Frontal cortex (tissue), 4 donors: ENCODE results near the gene CFAP161. TPM values are rescaled to one million over a fixed set of nuclear protein-coding genes. Genes with fewer than 3 reads are reported as not detected.

Experiments
- DNase-seq, 2 donors: peaks; one replicate each; pipeline ENCODE4 v3.0.0; 2012; ENCODE audit warnings: low spot score in 2 of 2
- FAIRE-seq: peaks from 2 replicates; lab custom pipeline; 2012; peaks lifted over from hg19 to GRCh38; lab: Jason Lieb, UNC
- total RNA-seq: library from RNA; depleted of rRNA; stranded (reverse); fragments of >200 nt; gene quantifications from one replicate; pipeline ENCODE4 v1.2.3, GENCODE V29; 2014
- donor health status: control.
- donor health status: control.
- donor health status: control.

Gene CFAP161
- 6.9 TPM for total RNA-seq

DNA sequence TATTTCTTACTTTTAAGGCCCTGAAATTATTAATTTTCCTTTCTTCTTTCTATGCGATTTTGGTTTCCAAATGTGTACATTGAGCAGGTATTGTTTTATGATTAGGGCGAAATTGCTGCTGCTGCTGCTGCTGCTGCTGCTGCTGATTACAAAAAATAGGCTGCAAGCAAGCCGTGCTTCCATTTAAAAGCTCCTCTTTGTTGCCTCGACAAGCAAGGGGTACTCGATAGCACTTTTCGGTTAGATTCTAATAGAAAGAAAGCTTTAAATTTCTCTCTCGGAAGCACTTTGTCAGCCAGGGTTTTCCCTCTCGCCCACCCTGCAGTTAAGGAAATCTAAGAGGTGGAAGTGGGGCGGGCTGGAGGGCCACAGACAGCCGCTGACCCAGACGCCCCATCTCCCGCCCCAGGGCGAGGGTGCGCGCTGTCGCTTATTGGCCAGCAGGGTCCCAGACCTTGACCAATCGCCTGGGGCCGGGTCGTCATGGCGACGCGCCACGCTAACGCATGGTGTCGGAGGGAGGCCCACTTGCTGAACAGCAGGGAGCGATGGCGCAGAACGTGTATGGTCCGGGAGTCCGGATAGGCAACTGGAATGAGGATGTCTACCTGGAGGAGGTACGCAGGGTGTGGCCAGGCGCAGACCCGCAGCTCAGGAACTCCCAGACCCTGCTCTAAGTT lies at the start of gene CFAP161:
Gene CFAP161 (plus strand): TSS at position 489 of the 680 bp plus-strand sequence. CDS start 60 bp downstream, at position 549.
- no peak for FAIRE-seq

DNA sequence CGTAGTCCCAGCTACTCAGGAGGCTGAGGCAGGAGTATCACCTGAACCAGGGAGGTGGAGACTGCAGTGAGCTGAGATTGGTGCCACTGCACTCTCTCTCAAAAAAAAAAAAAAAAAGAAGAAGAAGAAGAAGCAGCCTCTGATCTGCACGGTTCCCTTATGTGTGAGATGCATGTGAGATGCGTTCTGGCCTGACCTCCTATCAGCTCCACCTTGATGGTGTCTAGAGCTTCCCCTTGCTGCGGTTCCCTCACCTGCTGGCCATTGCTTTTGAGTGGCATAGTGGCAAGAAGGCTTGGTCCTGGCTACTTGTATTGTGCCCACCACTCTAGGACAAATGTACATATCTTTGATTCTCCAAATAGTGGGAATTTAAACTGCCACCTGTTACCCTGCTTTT lies 49.4 kb upstream of the CFAP161 start:
- FAIRE-seq, result no peak

More for the DNA sequence above, at the start of gene CFAP161:
- peak; percentile 54 to 74 for DNase-seq

DNA sequence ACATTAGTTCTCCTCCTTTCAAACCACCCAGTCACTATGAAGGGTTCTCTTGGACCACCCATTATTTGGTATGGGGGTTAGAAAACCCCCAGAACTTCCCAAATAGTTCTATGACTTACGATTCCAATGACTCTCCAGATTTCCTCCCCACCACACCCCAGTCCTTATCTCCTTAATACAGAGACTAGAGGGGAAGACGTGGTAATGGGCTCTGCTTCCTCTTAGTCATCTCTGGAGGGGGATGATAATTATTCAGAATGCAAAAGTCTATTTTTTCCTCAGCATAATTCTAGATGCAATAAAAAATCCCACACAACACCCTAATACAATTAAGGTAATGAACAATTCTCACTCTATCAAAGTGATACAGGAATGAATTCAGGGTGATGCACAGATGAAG lies 48.9 kb upstream of the CFAP161 start:
- no peak for FAIRE-seq
- DNase-seq, result no peak

More for the DNA sequence above, 49.4 kb upstream of the CFAP161 start:
- DNase-seq, result no peak

DNA sequence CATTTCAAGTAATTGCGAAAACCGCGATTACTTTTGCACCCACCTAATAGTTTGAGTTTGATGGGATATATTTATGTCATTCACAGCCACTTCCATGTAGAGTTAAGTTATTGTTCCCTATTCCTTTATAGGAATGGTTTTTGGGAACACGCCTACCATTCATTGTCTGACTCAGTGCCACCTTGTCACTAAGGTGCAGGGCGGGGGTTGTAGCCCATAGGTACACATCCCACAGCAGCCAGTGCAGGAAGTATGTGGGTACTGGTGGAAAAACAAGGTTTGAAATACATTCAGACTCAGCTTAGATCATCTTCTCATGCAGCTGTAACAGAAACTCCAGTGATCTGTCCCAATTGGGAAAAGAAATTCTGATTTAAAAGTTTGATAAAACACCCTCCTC lies 48.2 kb upstream of the CFAP161 start:
- FAIRE-seq (no peak), DNase-seq (no peak)

DNA sequence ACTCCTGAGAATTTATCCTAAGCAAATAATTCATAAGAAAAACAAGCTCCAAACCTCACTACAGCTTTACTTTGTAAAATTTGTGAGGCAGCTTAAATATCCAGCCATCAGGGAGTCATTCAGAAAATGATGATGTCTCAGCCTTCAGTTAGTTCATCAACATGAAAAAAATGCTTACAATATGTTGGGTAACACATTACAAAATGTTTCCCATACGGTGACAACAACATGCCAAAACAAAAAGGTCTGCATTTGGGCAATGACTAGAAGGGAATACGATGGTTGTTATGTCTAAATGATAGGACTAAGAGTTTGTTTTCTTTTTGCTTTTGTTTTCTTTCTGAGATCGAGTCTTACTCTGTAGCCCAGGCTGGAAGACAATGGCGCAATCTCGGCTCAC lies 47.0 kb upstream of the CFAP161 start:
- DNase-seq, result no peak
- FAIRE-seq, result no peak

- no peak for FAIRE-seq
- DNase-seq, result no peak
Measured at GRCh38 chr15:81087694-81088093, 46.4 kb upstream of the CFAP161 start.

- DNase-seq (no peak), FAIRE-seq (no peak)
Measured at GRCh38 chr15:81088470-81089013, 45.5 kb upstream of the CFAP161 start.

DNA sequence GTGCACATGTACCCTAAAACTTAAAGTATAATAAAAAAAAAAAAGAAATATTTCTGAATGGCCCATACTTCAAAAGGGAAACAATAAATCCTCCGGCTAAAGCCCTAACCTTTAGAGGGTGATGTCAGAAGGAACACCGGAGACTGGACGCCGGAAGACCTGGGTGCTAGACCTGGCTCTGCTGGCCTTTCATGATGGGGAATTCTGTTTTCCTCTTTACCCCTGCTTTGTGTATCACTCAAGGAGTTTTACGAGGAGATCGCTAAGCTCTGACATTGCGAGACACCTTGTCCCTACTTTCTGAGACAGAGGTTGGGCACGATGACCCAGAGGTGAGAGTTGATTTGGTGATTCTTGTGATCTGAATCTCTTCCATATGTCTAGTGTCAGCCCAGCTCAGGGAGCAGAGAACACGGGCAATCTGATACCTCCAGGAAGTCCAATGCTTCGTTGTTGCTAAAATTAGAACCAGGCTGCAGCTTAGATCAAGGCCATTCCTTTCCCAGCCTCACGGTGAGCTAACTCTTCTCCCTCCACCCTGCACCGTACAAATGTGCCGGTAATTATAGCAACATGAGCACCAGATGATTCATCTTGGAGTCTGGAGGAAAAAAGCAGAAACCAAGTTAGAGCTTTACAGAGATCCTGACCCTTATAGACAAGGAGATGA lies 42.0 kb upstream of the CFAP161 start:
- DNase-seq, result peak in 1 of 2 donors; percentile 42
- FAIRE-seq, result no peak

DNA sequence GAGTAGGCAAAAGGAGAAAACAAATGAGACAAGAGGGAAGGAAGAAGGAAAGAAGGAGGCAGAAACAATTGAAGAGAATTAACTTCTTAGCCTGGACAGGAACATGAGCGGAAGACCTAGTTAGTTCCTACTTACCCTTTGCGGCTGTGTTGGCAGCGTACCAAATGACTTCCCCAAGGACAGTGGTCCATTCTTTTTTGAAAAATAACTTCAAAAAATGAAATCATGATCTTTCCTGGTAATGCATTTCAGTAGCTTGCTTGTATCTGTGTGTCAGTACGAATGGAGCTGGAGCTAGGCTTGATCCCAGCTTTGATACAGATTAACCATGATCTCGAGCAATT lies 41.5 kb upstream of the CFAP161 start:
- FAIRE-seq (no peak), DNase-seq (no peak)

- DNase-seq, result no peak
- no peak for FAIRE-seq
Measured at GRCh38 chr15:81093961-81094360, 40.1 kb upstream of the CFAP161 start.

GRCh38 chr15:81095690-81096365 lies 38.2 kb upstream of the CFAP161 start:
- no peak for DNase-seq
- no peak for FAIRE-seq

DNA sequence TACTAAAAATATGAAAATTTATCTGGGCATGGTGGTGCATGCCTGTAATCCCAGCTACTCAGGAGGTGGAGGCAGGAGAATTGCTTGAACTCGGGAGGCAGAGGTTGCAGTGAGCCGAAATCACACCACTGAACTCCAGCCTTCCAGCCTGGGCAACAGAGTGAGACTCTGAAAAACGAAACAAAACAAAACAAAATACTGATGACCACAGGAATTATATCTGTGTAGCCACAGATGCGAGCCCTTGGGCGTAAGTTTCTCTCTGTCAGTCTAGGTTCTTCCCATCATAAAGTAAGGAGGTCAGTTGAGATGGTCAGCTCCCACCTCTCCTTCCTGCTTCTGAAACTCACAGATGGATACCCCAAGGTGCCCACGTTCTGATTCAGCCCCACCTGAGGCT lies 37.7 kb upstream of the CFAP161 start:
- no peak for FAIRE-seq

DNA sequence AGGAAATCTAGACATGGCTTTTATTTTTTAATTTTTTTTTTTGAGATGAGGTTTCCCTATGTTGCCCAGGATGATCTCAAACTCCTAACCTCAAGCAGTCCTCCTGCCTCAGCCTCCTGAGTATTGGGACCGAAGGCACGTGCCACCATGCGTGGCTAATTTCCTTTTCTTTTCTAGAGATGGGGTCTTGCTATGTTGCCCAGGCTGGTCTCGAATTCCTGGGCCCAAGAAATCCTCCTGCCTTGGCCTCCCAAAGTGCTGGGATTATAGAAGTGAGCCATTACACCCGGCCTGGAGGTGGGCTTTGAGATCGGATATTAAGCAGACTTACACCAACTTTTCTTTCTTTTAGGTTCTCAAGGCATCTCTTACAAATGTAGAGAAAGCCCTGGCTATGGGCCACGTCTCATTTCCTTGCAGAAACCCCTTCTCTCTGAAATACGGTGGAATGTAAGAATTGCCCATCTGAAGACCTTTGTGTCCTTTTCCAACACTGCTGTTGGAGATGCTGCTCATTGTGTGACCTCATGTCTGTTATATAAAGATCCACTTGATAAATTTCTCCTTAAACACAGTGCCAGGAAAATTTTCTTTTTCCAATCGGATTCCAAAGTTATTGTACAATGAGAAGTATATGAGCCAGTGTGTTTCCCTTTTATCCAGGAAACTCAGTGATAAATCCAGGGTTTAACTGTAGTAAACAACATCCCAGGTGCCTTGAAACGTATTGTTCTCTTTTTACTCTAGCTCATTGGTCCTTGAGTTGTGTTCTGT lies 36.8 kb upstream of the CFAP161 start:
- FAIRE-seq (no peak), DNase-seq (no peak)

More for the DNA sequence above, 37.7 kb upstream of the CFAP161 start:
- no peak for DNase-seq

DNA sequence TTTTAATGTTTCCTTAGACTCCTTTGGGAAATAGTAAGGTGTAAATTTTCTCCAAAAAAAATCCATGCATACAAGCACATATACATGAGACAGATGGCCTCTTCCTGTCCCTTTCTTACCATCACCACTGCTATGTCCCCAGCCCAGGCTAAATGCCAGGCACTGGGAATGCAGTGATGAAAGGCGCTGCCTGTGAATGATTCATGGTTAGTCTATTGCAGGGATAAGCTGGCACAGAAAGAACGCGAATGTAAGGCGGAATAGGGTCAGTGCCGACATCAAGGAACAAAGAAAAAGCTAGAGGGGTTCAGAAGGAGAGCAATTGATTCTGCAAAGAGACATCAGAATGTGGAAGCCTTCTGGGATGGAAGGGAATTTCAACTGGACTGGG lies 36.2 kb upstream of the CFAP161 start:
- FAIRE-seq (no peak), DNase-seq (no peak)

GRCh38 chr15:81098349-81098748 lies 35.7 kb upstream of the CFAP161 start:
- DNase-seq (no peak), FAIRE-seq (no peak)

GRCh38 chr15:81098861-81099651 lies 35.0 kb upstream of the CFAP161 start:
- DNase-seq, result no peak
- FAIRE-seq, result no peak

GRCh38 chr15:81101894-81102815 lies 31.9 kb upstream of the CFAP161 start:
- FAIRE-seq (no peak), DNase-seq (no peak)

- FAIRE-seq (no peak), DNase-seq (no peak)
Measured at GRCh38 chr15:81103857-81104256, 30.2 kb upstream of the CFAP161 start.
